H9 (cell line): ENCODE results near the gene BMPR2. TPM values are rescaled to one million over a fixed set of nuclear protein-coding genes. Genes with fewer than 3 reads are reported as not detected.
"Not testable (repeated sequence)": the region's sequence is repeated elsewhere in the genome, so short reads cannot be mapped to it uniquely, and the experiment has no call there.

ENCODE experiments used
- DNase-seq: peaks from one replicate; pipeline ENCODE4 v3.0.0-alpha.2; 2017
- H2AFZ ChIP-seq: one replicate; pipeline ENCODE4 v1.6.1; 2013; ENCODE audit warnings: mild to moderate bottlenecking, low read length, control low read depth, moderate library complexity
- H2AK5ac ChIP-seq: 2 replicates; pipeline ENCODE4 v1.6.1; 2013; ENCODE audit warnings: low read length, control low read depth, mixed read lengths; ENCODE audit not compliant: insufficient read length
- H2BK120ac ChIP-seq: one replicate; pipeline ENCODE4 v1.6.1; 2013; ENCODE audit warnings: low read depth, mild to moderate bottlenecking, low read length, control low read depth, inconsistent platforms; ENCODE audit not compliant: poor library complexity, severe bottlenecking
- H2BK12ac ChIP-seq: 2 replicates; pipeline ENCODE4 v1.6.1; 2013; ENCODE audit warnings: low read length, control low read depth, mixed read lengths, low read depth; ENCODE audit not compliant: insufficient read length
- H2BK15ac ChIP-seq: 2 replicates; pipeline ENCODE4 v1.6.1; 2013; ENCODE audit warnings: low read depth, low read length, control low read depth
- H2BK20ac ChIP-seq: one replicate; pipeline ENCODE4 v1.6.1; 2013; ENCODE audit warnings: low read depth, mild to moderate bottlenecking, low read length, control low read depth, inconsistent platforms; ENCODE audit not compliant: poor library complexity, severe bottlenecking
- H2BK5ac ChIP-seq: 2 replicates; pipeline ENCODE4 v1.6.1; 2013; ENCODE audit warnings: low read length, control low read depth, mixed read lengths; ENCODE audit not compliant: insufficient read length
- H3K14ac ChIP-seq: 2 replicates; pipeline ENCODE4 v1.6.1; 2013; ENCODE audit warnings: low read length, control low read depth; ENCODE audit not compliant: insufficient read depth
- H3K18ac ChIP-seq: 2 replicates; pipeline ENCODE4 v1.6.1; 2013; ENCODE audit warnings: low read depth, mild to moderate bottlenecking, mixed read lengths, low read length, control low read depth; ENCODE audit not compliant: insufficient read length
- H3K23ac ChIP-seq: 2 replicates; pipeline ENCODE4 v1.6.1; 2013; ENCODE audit warnings: low read length, control low read depth, mixed read lengths, low read depth; ENCODE audit not compliant: insufficient read length
- H3K23me2 ChIP-seq: 2 replicates; pipeline ENCODE4 v1.6.1; 2013; ENCODE audit warnings: low read depth, mild to moderate bottlenecking, mixed read lengths, low read length, control low read depth; ENCODE audit not compliant: insufficient read length, poor library complexity, severe bottlenecking
- H3K27ac ChIP-seq: 2 replicates; pipeline ENCODE4 v1.5.1; 2013; ENCODE audit warnings: low read length, control low read depth, mixed read lengths, low read depth; ENCODE audit not compliant: insufficient read length
- H3K27me3 ChIP-seq: 2 replicates; pipeline ENCODE4 v1.6.1; 2013; ENCODE audit warnings: low read length, control low read depth, inconsistent platforms; ENCODE audit not compliant: insufficient read depth
- H3K4ac ChIP-seq: 2 replicates; pipeline ENCODE4 v1.6.1; 2013; ENCODE audit warnings: low read depth, mild to moderate bottlenecking, control low read depth, inconsistent platforms, low read length, moderate library complexity
- H3K4me1 ChIP-seq: 2 replicates; pipeline ENCODE4 v1.6.1; 2013; ENCODE audit warnings: low read length, control low read depth, inconsistent platforms; ENCODE audit not compliant: insufficient read depth
- H3K4me2 ChIP-seq: 2 replicates; pipeline ENCODE4 v1.6.1; 2013; ENCODE audit warnings: low read length, control low read depth, mixed read lengths; ENCODE audit not compliant: insufficient read length, insufficient read depth
- H3K56ac ChIP-seq: 2 replicates; pipeline ENCODE4 v1.6.1; 2013; ENCODE audit warnings: low read depth, mild to moderate bottlenecking, mixed read lengths, low read length, control low read depth; ENCODE audit not compliant: insufficient read length
- H3K79me1 ChIP-seq: 2 replicates; pipeline ENCODE4 v1.6.1; 2013; ENCODE audit warnings: low read depth, mild to moderate bottlenecking, moderate library complexity, low read length, control low read depth, inconsistent platforms; ENCODE audit not compliant: insufficient read depth, poor library complexity, severe bottlenecking
- H3K79me2 ChIP-seq: 2 replicates; pipeline ENCODE4 v1.6.1; 2013; ENCODE audit warnings: low read length, control low read depth, inconsistent platforms; ENCODE audit not compliant: insufficient read depth
- H3K9ac ChIP-seq: 2 replicates; pipeline ENCODE4 v1.6.1; 2013; ENCODE audit warnings: low read length, control low read depth, mixed read lengths; ENCODE audit not compliant: insufficient read length; ENCODE audit errors: extremely low read depth
- H3K9me3 ChIP-seq: one replicate; pipeline ENCODE4 v1.6.1; 2013; ENCODE audit warnings: low read depth, low read length, inconsistent platforms; ENCODE audit not compliant: control insufficient read depth
- H3T11ph ChIP-seq: one replicate; pipeline ENCODE4 v1.6.1; 2013; ENCODE audit warnings: mild to moderate bottlenecking, low read length, control low read depth, inconsistent platforms
- H4K20me1 ChIP-seq: one replicate; pipeline ENCODE4 v1.6.1; 2013; ENCODE audit not compliant: control insufficient read depth, insufficient read length, insufficient read depth
- H4K5ac ChIP-seq: 2 replicates; pipeline ENCODE4 v1.6.1; 2013; ENCODE audit warnings: low read depth, mild to moderate bottlenecking, mixed read lengths, low read length, control low read depth; ENCODE audit not compliant: insufficient read length
- H4K8ac ChIP-seq: replicated peaks from 2 replicates; pipeline ENCODE4 v1.6.1; 2013; ENCODE audit warnings: low read length, control low read depth, mixed read lengths, low read depth; ENCODE audit not compliant: insufficient read length
- H4K91ac ChIP-seq: 2 replicates; pipeline ENCODE4 v1.6.1; 2013; ENCODE audit warnings: low read depth, mild to moderate bottlenecking, moderate library complexity, mixed read lengths, low read length, control low read depth; ENCODE audit not compliant: insufficient read length
- H3K27ac Mint-ChIP-seq, 3 experiments: 2 replicates in 2 of 3; 3 replicates in 1 of 3; pipeline ENCODE4 v1.8.0; 2020 to 2021; ENCODE audit warnings: mixed read lengths in 3 of 3, mild to moderate bottlenecking in 1 of 3, moderate library complexity in 1 of 3
- H3K27me3 Mint-ChIP-seq: 2 replicates; pipeline ENCODE4 v1.8.0; 2021; ENCODE audit warnings: low read depth, mild to moderate bottlenecking, moderate library complexity, mixed read lengths
- H3K36me3 Mint-ChIP-seq, 3 experiments: 2 replicates in 2 of 3; 3 replicates in 1 of 3; pipeline ENCODE4 v1.8.0; 2020 to 2021; ENCODE audit warnings: low read depth in 3 of 3, mixed read lengths in 3 of 3; ENCODE audit not compliant: insufficient read depth in 1 of 3
- H3K4me1 Mint-ChIP-seq, 2 experiments: 2 replicates each; pipeline ENCODE4 v1.8.0; 2020; ENCODE audit warnings: mixed read lengths in 2 of 2
- H3K4me3 Mint-ChIP-seq, 2 experiments: 2 replicates in 1 of 2; 3 replicates in 1 of 2; pipeline ENCODE4 v1.8.0; 2020 to 2021; ENCODE audit warnings: mild to moderate bottlenecking in 2 of 2, mixed read lengths in 2 of 2, moderate library complexity in 1 of 2
- H3K9me3 Mint-ChIP-seq, 2 experiments: 2 replicates in 1 of 2; 3 replicates in 1 of 2; pipeline ENCODE4 v1.8.0; 2020; ENCODE audit warnings: mild to moderate bottlenecking in 2 of 2, mixed read lengths in 2 of 2, moderate library complexity in 1 of 2
- WGBS: extraction: QIAGEN DNeasy Blood & Tissue Kit; methylation state at CpG from one replicate; pipeline ENCODE4 v1.1.7; 2013; ENCODE audit warnings: missing lambda C conversion rate, low lambda C conversion rate, mixed read lengths; ENCODE audit not compliant: insufficient read length; ENCODE audit errors: extremely low coverage; 5-methylcytosine and 5-hydroxymethylcytosine counted together
- total RNA-seq: library from RNA; stranded (reverse); gene quantifications from 2 replicates; pipeline ENCODE4 v1.2.1, GENCODE V29; 2021
- TF ChIP-seq, protein P1 (sequence below): fragments of 200-600 bp; sonication (generic); conservative IDR thresholded peaks from 3 replicates; pipeline ENCODE4 v1.8.0; 2021; ENCODE audit warnings: antibody characterized with exemption, mild to moderate bottlenecking

BMPR2 gene
- total RNA-seq, 1 experiment from 2014 or later: 17.3 TPM

DNA sequence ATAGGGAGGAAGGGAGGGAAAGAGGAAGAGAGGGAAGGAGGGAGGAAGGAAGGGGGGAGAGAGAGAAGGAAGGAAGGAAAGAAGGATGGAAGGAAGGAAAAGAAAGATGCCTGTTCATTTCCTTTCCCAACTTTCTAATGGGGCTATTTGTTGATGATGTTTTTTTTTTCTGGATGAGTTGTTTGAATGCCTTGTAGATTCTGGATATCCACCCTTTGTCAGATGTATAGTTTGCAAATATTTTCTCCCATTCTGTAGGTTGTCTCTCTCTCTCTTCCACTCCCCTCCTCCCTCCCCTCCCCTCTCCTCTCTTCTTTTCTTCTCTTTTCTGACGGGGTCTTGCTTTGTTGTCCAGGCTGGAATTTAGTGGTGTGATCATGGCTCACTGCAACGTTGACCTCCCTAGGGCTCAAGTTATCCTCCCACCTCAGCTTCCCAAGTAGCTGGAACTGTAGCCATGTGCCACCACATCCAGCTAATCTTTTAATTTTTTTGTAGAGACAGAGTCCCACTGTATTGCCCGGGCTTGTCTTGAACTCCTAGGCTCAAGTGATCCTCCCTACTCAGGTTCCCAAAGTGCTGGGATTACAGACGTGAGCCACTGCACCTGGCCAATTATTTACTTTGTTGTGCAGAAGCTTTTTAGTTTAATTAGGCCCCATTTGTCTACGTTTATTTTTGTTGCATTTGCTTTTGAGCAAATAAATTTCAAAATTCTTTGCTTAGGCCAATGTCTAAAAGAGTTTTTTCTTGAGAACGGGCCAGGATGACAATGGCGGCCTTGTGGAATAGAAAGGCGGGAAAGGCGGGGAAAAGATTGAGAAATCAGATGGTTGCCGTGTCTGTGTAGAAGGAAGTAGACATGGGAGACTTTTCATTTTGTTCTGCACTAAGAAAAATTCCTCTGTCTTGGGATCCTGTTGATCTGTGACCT, 201.4 kb downstream of the BMPR2 start:
- H2AK5ac ChIP-seq: no peak overlapping the region
- H3K27me3 ChIP-seq: no peaks in the 10 kb centered on the region
- no peaks in the 10 kb centered on the region for H4K20me1 ChIP-seq
- H3K14ac ChIP-seq: no peak overlapping the region
- H3K27me3 Mint-ChIP-seq: no peaks in the 10 kb centered on the region; the same call in 1 of the 2 replicates
- H3K18ac ChIP-seq: no peak overlapping the region
- H3K23ac ChIP-seq: no peak overlapping the region
- H2BK5ac ChIP-seq: no peak overlapping the region
- H4K5ac ChIP-seq: no peak overlapping the region
- no peak overlapping the region; a peak in 1 of 5 replicates for H3K4me3 Mint-ChIP-seq
- H3K79me2 ChIP-seq: no peaks in the 10 kb centered on the region
- no peak overlapping the region for H2BK120ac ChIP-seq
- no peaks in the 10 kb centered on the region for H3K4me1 ChIP-seq
- TF ChIP-seq, protein P1, sequence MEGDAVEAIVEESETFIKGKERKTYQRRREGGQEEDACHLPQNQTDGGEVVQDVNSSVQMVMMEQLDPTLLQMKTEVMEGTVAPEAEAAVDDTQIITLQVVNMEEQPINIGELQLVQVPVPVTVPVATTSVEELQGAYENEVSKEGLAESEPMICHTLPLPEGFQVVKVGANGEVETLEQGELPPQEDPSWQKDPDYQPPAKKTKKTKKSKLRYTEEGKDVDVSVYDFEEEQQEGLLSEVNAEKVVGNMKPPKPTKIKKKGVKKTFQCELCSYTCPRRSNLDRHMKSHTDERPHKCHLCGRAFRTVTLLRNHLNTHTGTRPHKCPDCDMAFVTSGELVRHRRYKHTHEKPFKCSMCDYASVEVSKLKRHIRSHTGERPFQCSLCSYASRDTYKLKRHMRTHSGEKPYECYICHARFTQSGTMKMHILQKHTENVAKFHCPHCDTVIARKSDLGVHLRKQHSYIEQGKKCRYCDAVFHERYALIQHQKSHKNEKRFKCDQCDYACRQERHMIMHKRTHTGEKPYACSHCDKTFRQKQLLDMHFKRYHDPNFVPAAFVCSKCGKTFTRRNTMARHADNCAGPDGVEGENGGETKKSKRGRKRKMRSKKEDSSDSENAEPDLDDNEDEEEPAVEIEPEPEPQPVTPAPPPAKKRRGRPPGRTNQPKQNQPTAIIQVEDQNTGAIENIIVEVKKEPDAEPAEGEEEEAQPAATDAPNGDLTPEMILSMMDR: no peak
- DNase-seq: no peak
- H2BK20ac ChIP-seq: no peak overlapping the region
- no peak overlapping the region for H3K9ac ChIP-seq
- H3K79me1 ChIP-seq: no peaks in the 10 kb centered on the region
- no peaks in the 10 kb centered on the region; a peak in 1 of 7 replicates for H3K36me3 Mint-ChIP-seq
- H3K4ac ChIP-seq: no peak overlapping the region
- H4K91ac ChIP-seq: no peak overlapping the region
- no peaks in the 10 kb centered on the region for H3K9me3 ChIP-seq
- H3T11ph ChIP-seq: no peak overlapping the region
- peaks cover 2 to 4% of the 10 kb centered on the region in 2 experiments; a peak in 3 of 4 replicates for H3K4me1 Mint-ChIP-seq
- no peak overlapping the region for H3K56ac ChIP-seq
- no peak overlapping the region for H3K27ac Mint-ChIP-seq
- H2AFZ ChIP-seq: no peak overlapping the region
- no peaks in the 10 kb centered on the region for H3K23me2 ChIP-seq
- H3K4me2 ChIP-seq: no peak overlapping the region
- no peak overlapping the region for H2BK15ac ChIP-seq
- H4K8ac ChIP-seq: no peak overlapping the region
- H3K9me3 Mint-ChIP-seq: 0 out of 5 replicates have a peak, but pooled peaks cover 0 to 2% of the 10 kb centered on the region in 2 experiments
- no peak overlapping the region for H3K27ac ChIP-seq
- no CpG with 5 or more reads among the region's 10 CpGs for WGBS
- no peak overlapping the region for H2BK12ac ChIP-seq

- H4K91ac ChIP-seq, H3K27ac Mint-ChIP-seq, H4K8ac ChIP-seq, H3K9me3 ChIP-seq, H3K27me3 Mint-ChIP-seq, H2AFZ ChIP-seq, H2BK20ac ChIP-seq, H2BK5ac ChIP-seq, H4K5ac ChIP-seq, H3K4me1 ChIP-seq, H3K27ac ChIP-seq, H3K4me2 ChIP-seq, H3K79me2 ChIP-seq, H2BK15ac ChIP-seq, H3K23ac ChIP-seq, H3K79me1 ChIP-seq, H3K14ac ChIP-seq, H3K56ac ChIP-seq, H3K27me3 ChIP-seq, H3K4ac ChIP-seq, DNase-seq, H3K9ac ChIP-seq, H4K20me1 ChIP-seq, H3T11ph ChIP-seq, H3K4me3 Mint-ChIP-seq, H3K18ac ChIP-seq, H3K4me1 Mint-ChIP-seq, H2AK5ac ChIP-seq, H2BK12ac ChIP-seq, H2BK120ac ChIP-seq, H3K36me3 Mint-ChIP-seq, H3K23me2 ChIP-seq, H3K9me3 Mint-ChIP-seq: not testable (repeated sequence)
- WGBS: no CpG with 5 or more reads among the region's 7 CpGs
Measured at GRCh38 chr2:202582846-202583245, 206.7 kb downstream of the BMPR2 start.
